ENCODE results near the gene ANKS3.

The ANKS3 gene

DNA sequence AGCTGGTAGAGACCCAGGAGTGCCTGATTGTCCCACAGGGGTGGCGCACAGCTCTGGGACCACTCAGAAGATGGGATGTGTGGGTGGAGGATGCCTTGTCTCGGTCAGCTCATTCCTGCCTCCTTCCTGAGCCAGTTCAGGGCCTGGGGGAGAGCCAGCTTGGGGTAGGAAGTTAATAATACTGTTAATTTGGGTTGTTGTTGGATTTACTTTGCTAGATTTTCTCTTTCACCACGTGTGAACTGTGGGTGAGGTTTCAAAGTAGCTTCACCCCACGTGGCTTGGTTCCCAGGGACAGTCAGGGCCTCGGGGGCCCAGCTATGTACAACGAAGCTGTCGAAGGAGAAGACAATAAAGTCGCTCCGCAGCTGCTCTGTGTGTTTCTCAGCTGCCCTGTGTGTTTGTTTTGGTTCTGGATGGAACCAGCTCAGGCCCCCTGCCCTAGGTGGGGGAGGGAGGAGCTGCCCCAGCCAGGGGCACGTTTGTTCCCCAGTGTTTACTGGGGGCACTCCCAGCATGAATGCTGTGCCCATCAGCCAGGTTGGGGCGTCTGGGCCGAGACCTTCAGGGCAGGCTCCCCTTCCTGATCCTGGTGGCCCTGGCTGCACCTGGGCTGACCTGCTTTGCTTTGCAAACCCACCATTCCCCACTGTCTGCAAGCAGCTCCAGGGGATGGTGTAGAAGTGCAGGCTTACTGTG is 38.4 kb downstream of the ANKS3 start:
- DNase-seq (ENCODE audit: low spot score) = no peak

DNA sequence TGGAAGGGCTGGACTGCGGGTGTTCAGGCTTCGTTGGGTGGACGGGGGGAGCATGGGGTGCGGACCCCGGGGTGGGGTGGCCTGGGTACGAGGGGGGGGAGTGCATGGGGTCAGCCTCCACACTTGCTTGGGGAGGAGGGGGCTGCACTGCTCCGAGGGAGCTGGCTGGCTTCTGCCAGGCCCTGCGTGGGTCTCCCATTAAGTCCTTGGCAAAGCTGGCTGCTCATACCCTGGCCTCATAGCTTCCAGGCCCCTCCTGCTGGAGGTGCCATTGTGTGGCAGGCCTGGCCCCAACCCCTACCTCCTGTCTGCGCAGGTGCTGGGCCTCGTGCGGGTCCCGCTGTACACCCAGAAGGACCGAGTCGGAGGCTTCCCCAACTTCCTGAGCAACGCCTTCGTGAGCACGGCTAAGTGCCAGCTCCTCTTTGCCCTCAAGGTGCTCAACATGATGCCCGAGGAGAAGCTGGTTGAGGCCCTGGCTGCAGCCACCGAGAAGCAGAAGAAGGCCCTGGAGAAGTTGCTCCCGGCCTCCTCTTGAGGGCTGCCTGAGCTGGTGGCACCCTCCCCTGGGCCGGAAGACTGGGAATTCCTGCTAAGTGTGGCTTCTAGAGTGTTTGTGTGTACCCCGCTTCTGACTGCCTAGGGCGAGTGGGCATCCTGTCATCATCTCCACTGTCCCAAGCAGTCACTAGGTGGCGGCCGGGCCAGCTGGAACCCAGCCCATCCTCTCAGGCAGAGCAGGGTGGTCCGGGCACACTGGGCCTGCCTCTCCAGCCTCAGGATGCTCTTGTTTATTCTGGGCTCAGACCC is 39.2 kb downstream of the ANKS3 start:
- no peak for DNase-seq (ENCODE audit: low spot score)

- DNase-seq (ENCODE audit: low spot score) = no peak
These were observed 40.0 kb downstream of the ANKS3 start for GRCh38 chr16:4693956-4694641.

- peak; percentile 94 for DNase-seq (ENCODE audit: low spot score)
These were observed 40.6 kb downstream of the ANKS3 start, which contains the start of gene NUDT16L1 for GRCh38 chr16:4693296-4693955. Gene NUDT16L1, plus strand, starts transcription at chr16:4693562. Its CDS starts 165 bp downstream, at chr16:4693727.

DNA sequence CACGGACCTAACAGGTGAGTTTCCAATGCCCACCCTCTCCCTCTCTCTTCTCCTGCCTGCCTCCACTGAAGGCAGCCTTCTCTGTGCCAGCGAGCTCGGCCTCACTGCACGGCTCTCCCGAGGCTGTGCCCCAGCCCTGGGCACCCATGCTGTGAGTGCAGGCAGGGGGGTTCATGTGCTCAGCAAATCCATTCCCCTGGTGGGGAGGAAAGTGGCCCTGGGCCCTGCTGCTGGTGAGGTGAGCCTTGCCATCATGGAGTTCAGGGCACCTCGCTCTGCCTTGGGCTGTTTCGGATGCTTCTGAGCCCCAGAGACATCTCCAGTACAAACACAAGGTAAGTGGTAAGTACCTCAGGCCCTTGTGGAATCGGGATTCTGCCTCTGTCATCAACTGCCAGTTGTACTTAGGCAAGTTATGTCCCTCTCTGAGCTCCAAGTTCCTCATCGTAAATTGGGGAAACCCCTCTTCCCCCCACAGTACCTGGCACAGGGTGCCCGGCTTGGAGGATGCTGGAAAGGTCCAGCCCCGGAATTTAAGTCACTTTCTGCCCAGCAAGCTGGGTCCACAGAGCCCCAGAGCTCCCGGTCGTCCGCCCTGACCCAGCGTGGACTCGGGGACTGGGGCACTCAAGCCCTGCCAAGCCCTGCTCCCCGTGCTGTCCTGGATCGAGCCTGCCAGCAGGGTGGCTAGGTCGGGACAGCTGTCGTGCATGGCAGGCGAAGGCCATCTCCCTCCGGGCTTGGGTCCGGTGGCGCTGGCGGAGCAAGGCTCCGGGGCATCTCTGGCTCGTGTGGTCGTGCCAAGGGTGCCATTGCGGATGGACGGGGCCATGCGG is 41.4 kb downstream of the ANKS3 start:
- DNase-seq (ENCODE audit: low spot score) = no peak

GRCh38 chr16:4691666-4692412 is 42.2 kb downstream of the ANKS3 start:
- DNase-seq (ENCODE audit: low spot score) = no peak

DNA sequence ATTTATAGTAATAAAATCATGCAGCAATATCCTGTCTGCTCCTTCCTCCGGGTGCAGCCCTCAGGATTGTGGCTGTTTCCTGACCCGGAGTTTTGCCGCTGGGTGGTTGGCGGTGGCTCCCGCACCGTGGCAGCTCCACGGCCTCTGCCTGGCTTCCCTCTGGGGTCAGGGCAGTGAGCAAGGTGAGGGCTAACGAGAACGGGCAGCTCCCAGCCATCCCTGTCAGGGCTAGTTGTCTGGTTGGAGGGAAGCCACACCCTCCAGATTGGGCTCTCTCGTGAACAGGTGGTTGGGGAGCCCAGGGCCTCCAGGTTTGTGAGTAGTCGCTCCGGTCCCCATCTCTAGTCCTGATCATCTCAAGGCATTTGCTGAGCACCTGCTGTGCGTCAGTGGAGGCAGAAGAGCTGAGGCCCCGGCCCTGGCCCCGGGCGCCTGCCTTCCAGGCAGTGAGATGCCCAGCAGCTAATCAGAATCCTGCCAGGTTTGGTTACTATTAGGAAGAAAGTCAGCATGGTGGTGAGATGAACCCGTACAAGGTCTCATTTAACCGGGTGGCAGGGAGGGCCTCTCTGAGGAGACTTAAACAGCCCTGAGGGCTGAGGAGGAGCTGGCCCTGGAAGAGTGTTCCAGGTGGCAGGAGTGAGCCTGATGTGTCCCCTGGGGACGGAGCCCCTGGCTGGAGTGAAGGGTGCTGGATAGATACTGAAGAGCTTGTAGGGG is 43.0 kb downstream of the ANKS3 start:
- peak; percentile 25 for DNase-seq (ENCODE audit: low spot score)

DNA sequence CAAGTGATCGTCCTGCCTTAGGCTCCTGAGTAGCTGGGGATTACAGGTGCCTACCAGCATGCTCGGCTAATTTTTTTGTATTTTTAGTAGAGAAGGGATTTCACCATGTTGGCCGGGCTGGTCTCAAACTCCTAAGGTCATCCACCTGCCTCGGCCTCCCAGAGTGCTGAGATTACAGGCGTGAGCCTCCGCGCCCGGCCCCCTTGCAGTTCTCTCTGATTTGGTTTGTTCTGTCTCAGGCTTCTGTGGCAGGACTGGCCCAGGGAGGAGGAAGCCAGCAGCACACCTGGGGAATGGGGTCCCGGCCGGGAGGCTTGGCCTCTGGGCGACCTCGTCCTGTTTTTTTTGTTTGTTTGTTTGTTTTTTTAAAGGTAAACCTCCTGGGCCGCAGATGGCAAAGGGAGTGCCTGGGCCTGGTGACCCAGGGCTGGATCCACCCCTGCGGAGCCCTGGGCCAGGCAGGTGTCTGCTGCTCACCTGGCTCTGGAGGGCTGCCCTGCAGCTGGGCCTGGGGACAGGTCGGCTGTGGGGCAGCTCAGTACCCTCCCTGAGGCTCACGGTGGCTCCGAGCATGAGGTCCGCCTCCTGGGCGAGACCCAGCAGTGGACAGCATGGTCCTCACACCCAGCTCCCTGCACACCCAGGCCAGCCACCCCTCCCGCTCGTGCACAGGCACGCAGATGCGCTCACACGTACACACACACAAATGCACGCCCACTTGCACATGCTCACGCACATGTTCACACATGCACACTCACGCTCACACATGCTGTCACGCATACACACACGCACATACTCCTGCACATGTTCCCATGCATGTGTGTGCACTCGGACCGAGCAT is 44.0 kb downstream of the ANKS3 start:
- DNase-seq (ENCODE audit: low spot score) = no peak

- no peak for DNase-seq (ENCODE audit: low spot score)
These were observed 44.9 kb downstream of the ANKS3 start for GRCh38 chr16:4689091-4689671.

DNA sequence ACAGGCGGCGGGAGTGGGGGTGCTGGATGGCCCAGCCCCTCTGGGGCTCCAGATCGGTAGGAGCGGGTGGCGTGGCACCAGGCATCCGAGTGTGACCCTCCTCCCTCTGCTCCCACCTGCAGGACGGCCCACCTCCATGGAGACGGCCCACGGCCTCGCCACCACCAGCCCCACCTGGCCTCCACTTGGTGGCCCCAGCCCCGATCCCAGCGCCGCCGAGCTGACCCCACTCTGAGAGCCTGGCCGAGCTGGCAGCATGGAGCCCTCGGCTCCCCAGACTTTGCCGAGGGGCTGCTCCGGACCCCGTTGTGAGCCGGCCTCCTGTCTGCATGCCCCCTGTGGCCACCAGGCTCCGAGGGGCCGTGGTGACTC is 45.4 kb downstream of the ANKS3 start:
- DNase-seq (ENCODE audit: low spot score) = no peak

GRCh38 chr16:4687946-4688673 is 46.0 kb downstream of the ANKS3 start:
- no peak for DNase-seq (ENCODE audit: low spot score)

DNA sequence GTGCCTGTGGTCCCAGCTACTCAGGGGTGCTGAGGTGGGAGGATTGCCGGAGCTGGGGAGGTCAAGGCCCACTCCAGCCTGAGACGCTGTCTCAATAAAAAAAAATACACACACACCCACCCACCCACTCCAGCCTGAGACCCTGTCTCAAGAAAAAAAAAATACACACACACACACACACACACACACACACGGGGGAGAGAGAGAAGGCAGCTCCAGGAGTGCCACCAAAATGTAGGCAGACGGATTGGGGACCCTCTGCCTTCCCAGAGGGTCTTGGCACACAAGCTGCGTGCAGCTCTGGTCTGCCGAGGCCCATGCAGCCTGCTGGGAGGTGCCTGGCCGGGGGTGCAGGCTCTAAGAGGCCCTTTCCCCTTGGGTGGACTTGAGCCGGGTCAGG is 46.7 kb downstream of the ANKS3 start:
- DNase-seq (ENCODE audit: low spot score) = no peak

GRCh38 chr16:4686497-4687210 is 47.4 kb downstream of the ANKS3 start:
- DNase-seq (ENCODE audit: low spot score) = no peak

GRCh38 chr16:4685776-4686496 is 48.1 kb downstream of the ANKS3 start:
- DNase-seq (ENCODE audit: low spot score) = no peak

GRCh38 chr16:4685292-4685691 is 48.8 kb downstream of the ANKS3 start:
- no peak for DNase-seq (ENCODE audit: low spot score)

DNA sequence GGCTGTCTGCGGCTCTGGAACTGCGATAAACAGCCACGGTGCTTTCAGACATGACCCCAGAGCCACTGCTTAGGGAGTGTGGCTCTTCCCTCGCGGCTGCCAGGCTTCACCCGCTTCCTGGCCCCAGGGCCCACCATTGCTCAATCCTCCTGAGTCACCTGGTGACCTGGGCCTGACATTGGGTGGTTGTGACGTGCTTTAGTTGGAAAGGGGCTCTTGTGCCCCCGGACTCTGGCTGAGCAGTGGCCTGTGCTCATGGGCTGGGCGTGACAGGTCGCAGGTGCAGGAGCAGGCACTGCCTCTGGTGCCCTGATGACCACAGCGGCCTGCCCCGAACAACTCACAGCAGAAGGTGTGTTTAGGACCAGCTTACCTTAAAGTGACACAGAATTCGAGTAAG is 49.3 kb downstream of the ANKS3 start:
- no peak for DNase-seq (ENCODE audit: low spot score)

Data from kidney capillary endothelial cell (primary cell).